Loucy (cell line): ENCODE data around the gene ACOXL.

Source experiments
- H2AFZ ChIP-seq: fragments of 200-600 bp; sonication (generic); 2 replicates; pipeline ENCODE4 v1.6.0; 2016; ENCODE audit warnings: antibody characterized with exemption, mild to moderate bottlenecking, low read length, moderate library complexity
- H3F3A ChIP-seq: fragments of 200-600 bp; 2 replicates; pipeline ENCODE4 v1.6.0; 2016; ENCODE audit warnings: antibody characterized with exemption, low read depth, mild to moderate bottlenecking
- H3K27me3 ChIP-seq: fragments of 200-600 bp; sonication (generic); 2 replicates; pipeline ENCODE4 v1.6.1; 2014; ENCODE audit warnings: low read length, mild to moderate bottlenecking; ENCODE audit not compliant: insufficient read depth, poor library complexity, severe bottlenecking
- H3K36me3 ChIP-seq: fragments of 200-600 bp; sonication (generic); 2 replicates; pipeline ENCODE4 v1.6.1; 2016; ENCODE audit warnings: low read length; ENCODE audit not compliant: insufficient read depth
- H3K4me1 ChIP-seq: fragments of 200-600 bp; sonication (generic); 2 replicates; pipeline ENCODE4 v1.5.1; 2014; ENCODE audit warnings: low read length, mild to moderate bottlenecking; ENCODE audit not compliant: insufficient read depth, poor library complexity, severe bottlenecking
- H3K4me2 ChIP-seq: fragments of 200-600 bp; sonication (generic); 2 replicates; pipeline ENCODE4 v1.6.0; 2014; ENCODE audit warnings: antibody characterized with exemption, low read length, low read depth, mild to moderate bottlenecking; ENCODE audit not compliant: poor library complexity, severe bottlenecking
- H3K4me3 ChIP-seq: fragments of 200-600 bp; sonication (generic); 2 replicates; pipeline ENCODE4 v1.5.1; 2014; ENCODE audit warnings: low read length, mild to moderate bottlenecking, mixed read lengths; ENCODE audit not compliant: poor library complexity, severe bottlenecking
- H3K79me2 ChIP-seq: fragments of 200-600 bp; sonication (generic); 2 replicates; pipeline ENCODE4 v1.6.1; 2014; ENCODE audit warnings: low read length; ENCODE audit not compliant: insufficient read depth
- H3K9ac ChIP-seq: fragments of 200-600 bp; sonication (generic); 2 replicates; pipeline ENCODE4 v1.6.0; 2014; ENCODE audit warnings: mild to moderate bottlenecking, low read depth, low read length, moderate library complexity; ENCODE audit not compliant: poor library complexity, severe bottlenecking
- H3K9me2 ChIP-seq: fragments of 200-600 bp; sonication (generic); replicated peaks from 2 replicates; pipeline ENCODE4 v1.6.1; 2016; ENCODE audit warnings: low read depth, low read length, mixed read lengths
- H3K9me3 ChIP-seq: fragments of 200-600 bp; sonication (generic); 2 replicates; pipeline ENCODE4 v1.6.1; 2014; ENCODE audit warnings: mild to moderate bottlenecking, antibody characterized with exemption, low read length, low read depth; ENCODE audit not compliant: insufficient read depth
- H4K20me1 ChIP-seq: fragments of 200-600 bp; sonication (generic); 2 replicates; pipeline ENCODE4 v1.6.0; 2014; ENCODE audit warnings: antibody characterized with exemption, low read length, mild to moderate bottlenecking; ENCODE audit not compliant: insufficient read depth, poor library complexity, severe bottlenecking
- EZH2phosphoT487 ChIP-seq: fragments of 200-600 bp; IDR thresholded peaks from 2 replicates; pipeline ENCODE4 v1.6.1; 2018; ENCODE audit warnings: antibody characterized with exemption, mild to moderate bottlenecking, moderate library complexity, borderline replicate concordance
- TF ChIP-seq, protein P1 (sequence below): fragments of 200-600 bp; sonication (generic); conservative IDR thresholded peaks from 2 replicates; pipeline ENCODE4 v1.5.1; 2014; ENCODE audit warnings: mild to moderate bottlenecking, antibody characterized with exemption, low read length

ACOXL gene

DNA sequence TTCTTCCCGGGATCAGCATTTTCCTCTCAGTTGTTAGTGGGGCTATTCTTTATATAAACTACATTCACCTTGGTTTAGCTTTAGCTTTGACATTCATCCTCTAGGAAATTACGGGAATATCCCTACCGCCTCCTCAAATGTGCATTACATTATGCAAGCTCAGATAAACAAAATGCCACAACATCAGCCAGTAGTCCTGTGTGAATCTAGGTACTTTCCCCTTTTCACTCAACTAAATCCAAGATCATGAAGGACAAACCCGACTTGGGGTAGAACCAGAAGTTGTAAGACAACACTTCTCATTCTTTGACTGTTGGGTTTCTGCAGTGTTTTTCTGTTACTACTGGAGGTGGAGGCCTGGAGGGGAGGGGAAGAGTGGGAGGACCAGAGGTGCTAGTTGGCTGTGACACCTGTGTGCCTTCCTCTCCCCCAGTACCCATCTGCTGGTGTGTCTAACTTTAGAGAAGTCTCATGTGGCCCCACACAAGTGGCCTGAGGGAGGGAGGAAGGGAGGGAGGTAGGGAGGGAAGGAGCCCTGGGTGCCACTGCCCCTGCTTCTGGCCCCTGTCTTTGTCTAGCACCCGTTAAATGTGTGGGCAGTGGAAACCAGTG is 303.6 kb downstream of the ACOXL start:
- Histone ChIP-seq H3K9ac (no peak overlapping the region), H3K9me2 (no peaks in the 10 kb centered on the region), H3K27me3 (no peaks in the 10 kb centered on the region), H3K4me1 (peaks cover 44% of the 10 kb centered on the region), H3K4me3 (no peak overlapping the region), H3K9me3 (no peaks in the 10 kb centered on the region), H4K20me1 (no peaks in the 10 kb centered on the region), H3K4me2 (no peak overlapping the region), H3K36me3 (no peaks in the 10 kb centered on the region), H3F3A (no peaks in the 10 kb centered on the region), H2AFZ (no peak overlapping the region), H3K79me2 (no peaks in the 10 kb centered on the region)
- TF ChIP-seq, protein P1, sequence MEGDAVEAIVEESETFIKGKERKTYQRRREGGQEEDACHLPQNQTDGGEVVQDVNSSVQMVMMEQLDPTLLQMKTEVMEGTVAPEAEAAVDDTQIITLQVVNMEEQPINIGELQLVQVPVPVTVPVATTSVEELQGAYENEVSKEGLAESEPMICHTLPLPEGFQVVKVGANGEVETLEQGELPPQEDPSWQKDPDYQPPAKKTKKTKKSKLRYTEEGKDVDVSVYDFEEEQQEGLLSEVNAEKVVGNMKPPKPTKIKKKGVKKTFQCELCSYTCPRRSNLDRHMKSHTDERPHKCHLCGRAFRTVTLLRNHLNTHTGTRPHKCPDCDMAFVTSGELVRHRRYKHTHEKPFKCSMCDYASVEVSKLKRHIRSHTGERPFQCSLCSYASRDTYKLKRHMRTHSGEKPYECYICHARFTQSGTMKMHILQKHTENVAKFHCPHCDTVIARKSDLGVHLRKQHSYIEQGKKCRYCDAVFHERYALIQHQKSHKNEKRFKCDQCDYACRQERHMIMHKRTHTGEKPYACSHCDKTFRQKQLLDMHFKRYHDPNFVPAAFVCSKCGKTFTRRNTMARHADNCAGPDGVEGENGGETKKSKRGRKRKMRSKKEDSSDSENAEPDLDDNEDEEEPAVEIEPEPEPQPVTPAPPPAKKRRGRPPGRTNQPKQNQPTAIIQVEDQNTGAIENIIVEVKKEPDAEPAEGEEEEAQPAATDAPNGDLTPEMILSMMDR: no peak
- TF ChIP-seq EZH2phosphoT487: no peak

DNA sequence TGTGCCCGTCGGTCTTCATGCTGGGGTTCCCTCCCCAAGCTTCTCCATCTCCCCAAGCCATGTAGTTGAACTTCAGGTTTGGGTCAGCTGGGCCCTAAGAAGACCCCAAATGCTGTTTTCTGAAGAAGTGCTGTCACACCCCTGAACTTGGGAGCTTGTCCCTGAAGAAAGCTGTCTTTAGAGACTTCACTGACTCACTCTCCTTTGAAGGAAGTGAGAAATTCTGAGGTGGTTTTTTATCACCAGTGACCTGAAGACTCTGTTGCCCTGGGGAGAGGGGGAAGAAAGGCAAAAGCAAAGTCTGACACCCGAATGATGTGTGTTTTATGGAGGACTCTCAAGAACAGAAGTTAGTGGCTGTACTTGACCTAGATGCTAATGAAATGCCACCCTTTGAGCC is 304.8 kb downstream of the ACOXL start:
- TF ChIP-seq, protein P1: no peak
- no peak for TF ChIP-seq EZH2phosphoT487
- H3F3A ChIP-seq: no peaks in the 10 kb centered on the region
- H3K36me3 ChIP-seq: no peaks in the 10 kb centered on the region
- H3K9me2 ChIP-seq: no peaks in the 10 kb centered on the region
- 0 out of 2 replicates have a peak overlapping the region, but pooled peaks have one; percentile 5 for H2AFZ ChIP-seq
- no peaks in the 10 kb centered on the region for H4K20me1 ChIP-seq
- no peaks in the 10 kb centered on the region for H3K27me3 ChIP-seq
- no peak overlapping the region for H3K4me3 ChIP-seq
- no peaks in the 10 kb centered on the region for H3K79me2 ChIP-seq
- H3K4me1 ChIP-seq: peaks cover 32% of the 10 kb centered on the region
- H3K9me3 ChIP-seq: no peaks in the 10 kb centered on the region
- no peak overlapping the region for H3K9ac ChIP-seq
- H3K4me2 ChIP-seq: no peak overlapping the region

DNA sequence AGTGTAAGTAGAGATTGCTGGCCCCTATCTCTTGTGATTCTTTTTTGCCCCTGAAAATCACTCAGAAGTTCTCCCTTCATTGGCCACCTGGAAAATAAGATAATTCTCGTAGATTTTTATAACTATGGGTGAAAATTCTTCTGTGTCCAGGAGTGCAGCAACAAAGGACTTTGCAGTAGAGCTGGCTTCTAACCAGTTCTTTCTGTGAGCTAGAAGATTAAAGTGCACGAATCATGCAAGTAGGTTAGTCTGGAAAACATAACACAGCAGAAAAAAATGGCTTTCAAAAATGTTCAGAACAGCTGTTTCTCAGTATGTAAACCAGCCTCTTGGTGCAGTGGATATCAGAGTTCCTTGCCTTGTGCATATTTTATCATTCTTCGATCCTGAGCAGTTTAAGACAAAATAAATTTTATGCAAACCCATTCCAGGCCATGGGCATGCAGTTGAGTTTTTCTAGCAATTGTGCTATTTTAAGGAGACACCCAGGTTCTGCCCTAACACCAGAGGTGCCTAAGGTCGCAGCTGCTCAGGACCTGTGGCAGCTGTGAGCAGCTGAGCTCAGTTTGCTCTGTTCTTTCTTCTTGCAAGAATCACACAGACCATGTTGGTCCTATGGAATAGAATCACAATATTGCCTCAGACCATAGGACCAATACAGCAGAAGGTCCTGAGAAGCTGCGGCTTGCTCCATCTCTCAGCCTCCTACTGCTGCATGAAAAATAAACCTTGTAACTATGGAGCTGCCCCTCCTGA is 307.4 kb downstream of the ACOXL start:
- Histone ChIP-seq H4K20me1 (no peaks in the 10 kb centered on the region), H3K27me3 (no peaks in the 10 kb centered on the region), H3K9me2 (no peaks in the 10 kb centered on the region), H3K36me3 (no peaks in the 10 kb centered on the region), H3K9ac (no peak overlapping the region), H3K4me2 (no peak overlapping the region), H3K4me1 (peaks cover 20% of the 10 kb centered on the region), H2AFZ (no peak overlapping the region), H3F3A (no peaks in the 10 kb centered on the region), H3K4me3 (no peak overlapping the region), H3K79me2 (no peaks in the 10 kb centered on the region), H3K9me3 (no peaks in the 10 kb centered on the region)
- TF ChIP-seq, protein P1: no peak
- TF ChIP-seq EZH2phosphoT487: no peak
